K562 (cell line): ENCODE measurements around the gene GINS2.

Source experiments
- BRCA1 ChIP-seq, 2 experiments: fragments of 450-650 bp in 1 of 2; sonication (generic) in 1 of 2; formaldehyde crosslinking in 1 of 2; IDR thresholded peaks; 2 replicates each; pipeline versions ENCODE4 v1.5.0 to v1.6.1; 2017 to 2020; ENCODE audit warnings: mild to moderate bottlenecking in 1 of 2, missing genetic modification reagents in 1 of 2
- CHCHD3 ChIP-seq: fragments of 250-450 bp; sonication (Bioruptor Pico); IDR thresholded peaks from 2 replicates; pipeline ENCODE4 v2.1.2; 2022; ENCODE audit warnings: mild to moderate bottlenecking
- CTCF ChIP-seq, 3 experiments: IDR thresholded peaks in 2 of 3; conservative IDR thresholded peaks in 1 of 3; 2 replicates each; pipeline ENCODE4 v1.5.1; 2011 to 2012; ENCODE audit warnings: low read length in 3 of 3, mild to moderate bottlenecking in 3 of 3, control low read depth in 2 of 3, improper control_type of control experiment in 1 of 3, inconsistent platforms in 1 of 3, low read depth in 1 of 3, mixed read lengths in 1 of 3, moderate library complexity in 1 of 3; ENCODE audit not compliant: insufficient read depth in 2 of 3
- DMBX1 ChIP-seq: fragments of 250-450 bp; sonication (Bioruptor Pico); IDR thresholded peaks from 2 replicates; pipeline ENCODE4 v1.8.0; 2022; ENCODE audit warnings: inconsistent platforms, mild to moderate bottlenecking, moderate library complexity, borderline replicate concordance
- EGR1 ChIP-seq: fragments of 450-650 bp; conservative IDR thresholded peaks from 2 replicates; pipeline ENCODE4 v1.6.1; 2017; ENCODE audit warnings: mild to moderate bottlenecking
- FIP1L1 ChIP-seq: fragments of 200-400 bp; formaldehyde crosslinking; IDR thresholded peaks from 2 replicates; pipeline ENCODE4 v1.6.1; 2018; ENCODE audit warnings: mild to moderate bottlenecking, low read depth, low read length; ENCODE audit not compliant: poor library complexity, severe bottlenecking
- HNRNPH1 ChIP-seq: fragments of 200-400 bp; formaldehyde crosslinking; optimal IDR thresholded peaks from 2 replicates; pipeline ENCODE3; 2017; ENCODE audit warnings: low read depth, mild to moderate bottlenecking, low read length, moderate library complexity
- KHSRP ChIP-seq: fragments of 450-650 bp; IDR thresholded peaks from 2 replicates; pipeline ENCODE4 v1.6.1; 2017
- MAX ChIP-seq: sonication (generic); formaldehyde crosslinking; IDR thresholded peaks from 2 replicates; pipeline ENCODE4 v1.9.0; 2022; ENCODE audit warnings: mild to moderate bottlenecking, missing genetic modification reagents
- NR2C2 ChIP-seq, 2 experiments: fragments of 200-800 bp in 1 of 2; sonication (Bioruptor generic) in 1 of 2; sonication (generic) in 1 of 2; formaldehyde crosslinking in 1 of 2; IDR thresholded peaks; 2 replicates each; pipeline versions ENCODE4 v1.6.1 to v1.8.0; 2016 to 2022; ENCODE audit warnings: mild to moderate bottlenecking in 1 of 2, missing compliant biosample characterization in 1 of 2, missing genetic modification characterization in 1 of 2, missing genetic modification reagents in 1 of 2
- SMC3 ChIP-seq: conservative IDR thresholded peaks from 2 replicates; pipeline ENCODE4 v1.6.1; 2011; ENCODE audit warnings: low read depth, low read length, improper control_type of control experiment; ENCODE audit not compliant: insufficient read depth
- ZNF316 ChIP-seq: fragments of 450-650 bp; IDR thresholded peaks from 2 replicates; pipeline ENCODE4 v1.6.1; 2016

- TF ChIP-seq SMC3 (no peak), DMBX1 (no peak), NR2C2 (CRISPR knock-in tag; IDR thresholded peaks at IDR 0.05) (no peak), NR2C2 (tag; IDR thresholded peaks at IDR 0.05) (no peak), EGR1 (no peak), MAX (CRISPR knock-in tag) (no peak), CTCF (IDR thresholded peaks at IDR 0.05 in 2 of 3, conservative IDR thresholded peaks at IDR 0.05 in 1 of 3; ENCODE audit: insufficient read depth in 2 of 3, low read depth in 1 of 3, low read length in 3 of 3) (0 out of 6 replicates have a peak, but pooled peaks of 1 of the 3 experiments have one; percentile 14), BRCA1 (IDR thresholded peaks at IDR 0.05) (no peak), BRCA1 (CRISPR knock-in tag; IDR thresholded peaks at IDR 0.05) (no peak), CHCHD3 (CRISPR knock-in tag) (no peak), HNRNPH1 (no peak), FIP1L1 (no peak), KHSRP (no peak), ZNF316 (no peak)
Observed at GRCh38 chr16:85646358-85646907, 42.3 kb downstream of the GINS2 start.
